NCI-H82 (cell line): ENCODE measurements around the gene C1QL3.

Source experiments
- DNase-seq: peaks from one replicate; lab custom pipeline; 2025; lab: John Stamatoyannopoulos, UW

The C1QL3 gene

DNA sequence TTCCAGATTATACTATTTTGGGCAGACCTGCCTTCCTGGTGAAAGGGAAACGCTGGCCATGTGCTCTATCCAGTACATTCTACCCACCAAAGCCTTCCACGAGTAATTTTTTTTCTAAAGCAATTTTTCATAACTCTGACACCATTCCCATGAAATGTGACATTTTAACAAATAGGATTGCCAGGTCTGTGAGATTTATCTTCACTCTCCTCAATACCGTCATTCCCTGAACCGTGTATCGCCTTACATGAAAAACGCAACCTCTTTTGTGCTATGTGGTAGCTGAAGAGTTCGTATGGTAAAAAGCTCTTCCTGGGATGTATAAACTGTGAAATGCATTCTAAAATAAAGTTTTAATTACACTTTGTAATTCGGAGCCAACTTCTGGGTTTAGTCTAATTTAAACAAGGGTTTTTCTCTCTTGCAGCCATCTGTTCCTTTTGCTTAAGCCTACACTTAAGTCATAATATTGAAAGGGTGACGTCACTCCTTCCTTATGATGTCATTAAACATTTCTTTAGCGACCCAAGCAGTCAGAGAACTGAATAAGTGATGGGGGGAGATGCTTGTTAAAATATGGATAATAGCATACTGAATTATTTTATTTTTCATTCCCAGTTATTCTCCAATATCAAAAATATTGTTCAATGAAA lies 27.7 kb downstream of the C1QL3 start:
- DNase-seq: peak; percentile 44

DNA sequence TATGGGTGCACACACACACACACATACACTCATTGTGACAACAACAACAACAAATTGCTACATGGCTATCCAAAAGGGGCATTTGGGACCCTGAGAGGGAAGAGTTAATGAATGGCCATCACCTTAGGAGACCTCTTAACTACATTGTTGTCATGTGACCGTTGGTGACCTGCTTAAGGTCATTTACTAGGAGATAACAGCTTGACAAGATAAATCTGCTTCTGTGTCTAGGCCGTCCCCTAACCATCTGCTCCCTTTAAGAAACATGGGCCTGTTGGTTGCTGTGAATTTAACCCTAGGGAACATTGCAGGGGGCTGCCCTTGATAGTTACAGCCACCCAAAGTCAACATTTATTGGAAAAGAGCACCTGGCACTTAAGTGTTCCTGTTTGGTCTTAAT lies 29.7 kb downstream of the C1QL3 start:
- DNase-seq: peak; percentile 98

DNA sequence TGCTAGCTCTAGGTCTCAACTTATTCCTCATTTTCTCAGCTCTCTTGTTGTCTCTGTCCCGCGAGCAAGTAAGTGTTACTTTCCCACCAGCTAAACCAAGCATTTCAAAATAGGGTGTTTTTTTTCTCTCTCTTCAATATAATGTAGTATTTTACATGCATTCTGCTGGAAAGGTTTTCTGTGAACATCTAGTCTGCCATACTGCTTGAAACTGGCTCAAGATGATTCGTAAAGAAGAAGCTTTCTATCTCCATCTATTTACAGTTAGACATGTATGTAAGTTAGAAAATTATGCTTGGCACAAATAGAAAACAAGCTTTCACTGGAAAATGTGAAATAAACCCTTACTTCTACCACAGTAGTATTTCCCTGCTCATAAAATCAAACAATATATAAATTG lies 31.2 kb downstream of the C1QL3 start:
- DNase-seq: no peak

DNA sequence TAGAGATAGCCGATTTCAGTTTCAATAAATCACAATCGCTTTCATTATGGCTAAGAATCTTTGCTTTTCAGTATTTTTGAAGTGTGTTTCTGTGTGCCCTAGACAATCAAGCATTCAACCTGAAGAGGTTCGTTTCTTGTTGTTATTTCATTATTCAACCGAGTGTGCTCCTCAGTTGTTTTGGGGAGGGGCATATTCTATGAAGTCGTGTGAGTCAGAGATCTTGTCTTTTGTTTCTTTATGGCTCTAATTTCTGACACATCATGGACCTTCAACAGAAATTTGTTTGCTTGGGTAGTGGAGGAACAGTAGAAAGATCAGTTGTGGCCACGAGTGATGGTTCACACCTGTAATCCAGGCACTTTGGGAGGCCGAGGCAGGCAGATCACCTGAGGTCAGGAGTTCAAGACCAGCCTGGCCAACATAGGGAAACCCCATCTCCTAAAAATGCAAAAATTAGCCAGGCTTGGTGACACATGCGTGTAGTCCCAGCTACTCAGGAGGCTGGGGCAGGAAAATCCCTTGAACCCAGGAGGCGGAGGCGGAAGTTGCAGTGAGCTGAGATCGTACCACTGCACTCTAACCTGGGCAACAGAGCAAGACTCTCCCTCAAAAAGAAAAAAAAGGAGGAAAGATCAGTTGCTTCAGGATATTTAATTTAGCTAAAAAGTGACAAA lies 38.3 kb downstream of the C1QL3 start:
- DNase-seq: no peak

DNA sequence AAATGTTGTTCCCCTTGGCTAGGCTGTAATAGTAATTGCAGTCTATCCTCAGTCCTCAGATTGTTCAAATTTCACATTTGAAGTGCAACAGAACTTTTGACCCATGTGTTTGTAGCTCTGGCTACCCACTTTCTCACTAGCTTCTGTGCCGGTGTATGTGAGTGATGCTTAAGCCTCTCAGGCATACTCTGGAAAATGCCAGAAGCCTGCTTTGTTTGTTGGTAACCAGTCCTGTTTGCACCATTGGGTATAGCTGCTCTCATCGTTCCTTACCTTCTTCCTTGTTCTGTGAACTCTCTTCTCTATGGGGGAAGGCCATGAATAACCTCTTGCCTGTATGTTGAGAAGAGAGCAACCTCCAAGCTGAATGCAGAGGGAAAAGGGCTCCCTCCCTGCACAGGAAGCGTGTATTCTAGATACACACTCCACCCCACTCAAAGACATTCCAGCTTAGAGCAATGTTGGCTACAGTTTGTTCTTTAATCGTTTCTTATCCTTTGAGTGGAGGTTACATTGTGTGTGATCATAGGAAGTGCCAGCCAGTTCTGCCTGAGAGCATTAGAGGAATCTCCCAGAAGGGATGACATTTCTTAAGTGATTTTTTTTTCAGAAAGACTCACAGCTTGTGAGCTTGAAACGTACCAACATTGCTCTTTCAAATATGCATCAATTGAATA lies 40.5 kb downstream of the C1QL3 start:
- no peak for DNase-seq

GRCh38 chr10:16478801-16479200 lies 42.9 kb downstream of the C1QL3 start:
- no peak for DNase-seq

- no peak for DNase-seq
Measured at GRCh38 chr10:16477757-16478156, 43.9 kb downstream of the C1QL3 start.

- no peak for DNase-seq
Measured at GRCh38 chr10:16472828-16473227, 48.9 kb downstream of the C1QL3 start.

DNA sequence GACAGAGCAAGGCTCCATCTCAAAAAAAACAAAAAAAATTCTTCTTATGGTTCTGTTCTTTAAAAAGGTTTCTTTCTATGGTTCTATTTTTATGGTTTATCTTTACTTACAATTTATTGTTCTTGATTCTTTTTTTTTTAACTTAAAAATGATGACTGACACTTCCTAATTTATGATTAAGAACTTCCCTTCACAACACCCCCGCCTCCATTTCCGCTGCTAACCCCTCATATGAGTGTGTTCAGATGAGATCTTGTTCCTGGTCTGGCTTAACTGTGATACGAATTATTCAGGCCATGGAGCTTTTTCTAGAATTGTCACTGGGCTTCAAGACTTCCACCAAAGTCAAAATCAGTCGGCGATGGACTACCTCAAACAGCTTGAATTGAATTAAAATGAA lies 50.9 kb downstream of the C1QL3 start:
- no peak for DNase-seq

DNA sequence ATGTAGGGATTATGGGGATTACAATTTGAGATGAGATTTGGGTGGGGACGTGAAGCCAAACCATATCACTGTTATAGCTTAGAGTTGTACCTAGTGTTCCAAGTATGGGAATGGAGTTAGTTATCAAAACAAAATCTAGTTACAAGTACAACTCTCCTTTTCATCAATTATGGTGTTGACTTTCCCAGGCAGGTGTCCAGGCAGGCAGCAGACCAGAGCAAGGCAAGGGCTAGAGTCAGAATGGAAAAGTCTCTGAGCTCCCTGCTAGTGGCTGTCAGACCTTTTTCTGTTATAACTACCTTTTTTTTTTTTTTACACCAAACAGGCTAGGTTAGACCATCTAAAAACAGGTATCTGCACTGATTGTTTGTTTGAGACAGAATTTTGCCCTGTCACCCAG lies 55.7 kb downstream of the C1QL3 start:
- DNase-seq: no peak
